IPS-NIHi7 (cell line): ENCODE results near the gene DYNC2H1.

Experiments used
- DNase-seq: peaks from one replicate; pipeline ENCODE4 v3.0.0; 2012; ENCODE audit warnings: mixed read lengths; ENCODE audit errors: extremely low spot score

The DYNC2H1 gene

GRCh38 chr11:103453915-103454709 lies 344.9 kb downstream of the DYNC2H1 start:
- no peak for DNase-seq

GRCh38 chr11:103464420-103464819 lies 355.2 kb downstream of the DYNC2H1 start:
- DNase-seq = no peak

GRCh38 chr11:103465555-103466140 lies 356.4 kb downstream of the DYNC2H1 start:
- no peak for DNase-seq

GRCh38 chr11:103471546-103471945 lies 362.3 kb downstream of the DYNC2H1 start:
- no peak for DNase-seq

GRCh38 chr11:103476874-103477273 lies 367.6 kb downstream of the DYNC2H1 start:
- no peak for DNase-seq

- DNase-seq = no peak
These were observed 371.2 kb downstream of the DYNC2H1 start for GRCh38 chr11:103480421-103480820.

GRCh38 chr11:103483996-103484395 lies 374.8 kb downstream of the DYNC2H1 start:
- no peak for DNase-seq

- peak; percentile 11 for DNase-seq
These were observed 375.3 kb downstream of the DYNC2H1 start for GRCh38 chr11:103484545-103484944.

GRCh38 chr11:103486604-103487003 lies 377.4 kb downstream of the DYNC2H1 start:
- DNase-seq = no peak

- no peak for DNase-seq
These were observed 377.9 kb downstream of the DYNC2H1 start for GRCh38 chr11:103487113-103487512.

GRCh38 chr11:103488031-103488461 lies 378.8 kb downstream of the DYNC2H1 start:
- no peak for DNase-seq

GRCh38 chr11:103488579-103488978 lies 379.4 kb downstream of the DYNC2H1 start:
- DNase-seq = no peak

- peak; percentile 50 for DNase-seq
These were observed 382.6 kb downstream of the DYNC2H1 start for GRCh38 chr11:103491777-103492176.

GRCh38 chr11:103494491-103494890 lies 385.3 kb downstream of the DYNC2H1 start:
- DNase-seq = no peak

- no peak for DNase-seq
These were observed 388.0 kb downstream of the DYNC2H1 start for GRCh38 chr11:103497268-103497667.

- DNase-seq = no peak
These were observed 390.6 kb downstream of the DYNC2H1 start for GRCh38 chr11:103499710-103500340.

GRCh38 chr11:103515283-103515682 lies 406.1 kb downstream of the DYNC2H1 start:
- DNase-seq = no peak

- DNase-seq = no peak
These were observed 411.6 kb downstream of the DYNC2H1 start for GRCh38 chr11:103520792-103521191.

GRCh38 chr11:103525069-103525468 lies 415.8 kb downstream of the DYNC2H1 start:
- no peak for DNase-seq

GRCh38 chr11:103528046-103528445 lies 418.8 kb downstream of the DYNC2H1 start:
- no peak for DNase-seq

GRCh38 chr11:103528596-103528995 lies 419.4 kb downstream of the DYNC2H1 start:
- no peak for DNase-seq

GRCh38 chr11:103529181-103529684 lies 420.0 kb downstream of the DYNC2H1 start:
- no peak for DNase-seq
